ENCODE results near the gene ITPR2.

ITPR2 gene

DNA sequence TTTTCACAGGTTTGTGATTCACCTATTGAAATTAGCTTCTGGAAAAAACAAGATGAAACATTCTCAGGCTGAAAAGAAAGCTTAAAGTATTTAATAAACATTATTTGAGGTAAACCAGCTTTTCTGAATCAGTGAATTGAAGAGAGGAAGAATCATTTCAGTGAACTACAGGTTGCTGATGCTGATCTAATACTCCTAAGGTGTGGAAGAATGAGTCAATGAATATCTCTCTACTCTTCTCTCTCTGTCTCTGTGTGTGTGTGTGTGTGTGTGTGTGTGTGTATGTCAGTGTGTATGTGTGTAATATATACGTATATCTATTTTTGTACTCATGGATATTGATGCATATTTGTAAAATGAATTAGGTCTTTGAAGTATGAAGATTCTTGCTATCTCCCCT is 325.4 kb downstream of the ITPR2 start:
- DNase-seq (ENCODE audit: low read depth, low spot score), result no peak
- no peak overlapping the region for H3K27ac ChIP-seq

DNA sequence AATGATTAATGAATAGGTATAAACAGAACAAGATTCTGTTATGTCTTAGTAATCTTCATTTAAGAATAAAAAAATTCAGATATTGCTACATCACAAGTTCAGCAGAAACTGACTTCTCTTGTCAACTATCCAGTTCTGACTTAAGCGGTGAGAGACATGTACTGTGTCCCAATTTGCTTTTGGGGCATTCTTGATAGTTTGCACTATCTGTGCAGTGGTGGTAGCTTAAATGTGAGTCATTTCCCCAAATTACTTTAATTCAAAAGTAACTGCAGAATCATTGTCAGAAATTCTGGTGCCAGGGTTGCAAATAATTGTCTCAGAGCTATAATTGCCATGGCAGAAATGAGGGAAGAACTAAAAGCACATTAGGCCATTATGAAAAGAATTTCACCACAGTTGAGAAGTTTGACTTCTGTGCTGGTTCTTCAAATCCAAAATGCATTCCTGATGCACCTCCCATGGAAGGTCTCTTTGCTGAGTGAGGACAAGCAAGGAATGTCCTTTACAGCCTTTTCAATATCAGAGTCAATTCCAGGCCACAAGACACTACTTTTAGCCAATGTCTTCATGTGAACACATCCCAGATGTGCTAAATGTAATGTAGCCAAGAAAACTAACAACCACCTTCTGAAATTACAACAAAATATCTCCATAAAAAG is 332.9 kb downstream of the ITPR2 start:
- H3K27ac ChIP-seq, result no peak overlapping the region
- no peak for DNase-seq (ENCODE audit: low read depth, low spot score)

- peak overlapping the region; percentile 35 for H3K27ac ChIP-seq
- DNase-seq (ENCODE audit: low read depth, low spot score), result peak; percentile 97
Observed at GRCh38 chr12:26496170-26496569, 336.8 kb downstream of the ITPR2 start.

GRCh38 chr12:26493656-26494055 is 339.3 kb downstream of the ITPR2 start:
- H3K27ac ChIP-seq, result peak overlapping the region; percentile 43
- no peak for DNase-seq (ENCODE audit: low read depth, low spot score)

- no peak for DNase-seq (ENCODE audit: low read depth, low spot score)
Observed at GRCh38 chr12:26492406-26492805, 340.6 kb downstream of the ITPR2 start.

GRCh38 chr12:26489908-26490307 is 343.1 kb downstream of the ITPR2 start:
- DNase-seq (ENCODE audit: low read depth, low spot score), result no peak
- no peak overlapping the region for H3K27ac ChIP-seq

More at GRCh38 chr12:26492406-26492805, 340.6 kb downstream of the ITPR2 start:
- no peak overlapping the region for H3K27ac ChIP-seq

DNA sequence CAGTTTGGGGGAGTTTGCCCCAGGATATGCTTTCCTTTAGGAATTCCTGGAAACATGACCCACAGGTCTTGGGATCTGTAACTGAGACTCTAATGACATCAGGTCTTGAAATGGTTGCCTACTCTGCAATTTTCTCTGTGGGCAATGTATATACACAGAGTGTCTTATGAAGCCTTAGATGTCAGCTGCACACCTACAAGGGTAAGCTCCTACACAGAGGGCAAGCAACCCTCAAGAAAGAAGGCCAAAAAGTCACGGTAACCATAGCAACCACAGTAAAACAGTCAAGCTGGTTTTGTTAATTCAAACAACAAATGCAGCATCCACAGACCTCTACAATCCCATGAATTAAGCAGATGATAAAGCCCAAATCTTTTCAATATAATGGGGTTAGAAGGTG is 344.6 kb downstream of the ITPR2 start:
- no peak for DNase-seq (ENCODE audit: low read depth, low spot score)
- H3K27ac ChIP-seq, result no peak overlapping the region

GRCh38 chr12:26473291-26473690 is 359.7 kb downstream of the ITPR2 start:
- H3K27ac ChIP-seq, result no peak overlapping the region
- DNase-seq (ENCODE audit: low read depth, low spot score), result peak; percentile 10

- no peak for DNase-seq (ENCODE audit: low read depth, low spot score)
- no peak overlapping the region for H3K27ac ChIP-seq
Observed at GRCh38 chr12:26471560-26471959, 361.4 kb downstream of the ITPR2 start.

DNA sequence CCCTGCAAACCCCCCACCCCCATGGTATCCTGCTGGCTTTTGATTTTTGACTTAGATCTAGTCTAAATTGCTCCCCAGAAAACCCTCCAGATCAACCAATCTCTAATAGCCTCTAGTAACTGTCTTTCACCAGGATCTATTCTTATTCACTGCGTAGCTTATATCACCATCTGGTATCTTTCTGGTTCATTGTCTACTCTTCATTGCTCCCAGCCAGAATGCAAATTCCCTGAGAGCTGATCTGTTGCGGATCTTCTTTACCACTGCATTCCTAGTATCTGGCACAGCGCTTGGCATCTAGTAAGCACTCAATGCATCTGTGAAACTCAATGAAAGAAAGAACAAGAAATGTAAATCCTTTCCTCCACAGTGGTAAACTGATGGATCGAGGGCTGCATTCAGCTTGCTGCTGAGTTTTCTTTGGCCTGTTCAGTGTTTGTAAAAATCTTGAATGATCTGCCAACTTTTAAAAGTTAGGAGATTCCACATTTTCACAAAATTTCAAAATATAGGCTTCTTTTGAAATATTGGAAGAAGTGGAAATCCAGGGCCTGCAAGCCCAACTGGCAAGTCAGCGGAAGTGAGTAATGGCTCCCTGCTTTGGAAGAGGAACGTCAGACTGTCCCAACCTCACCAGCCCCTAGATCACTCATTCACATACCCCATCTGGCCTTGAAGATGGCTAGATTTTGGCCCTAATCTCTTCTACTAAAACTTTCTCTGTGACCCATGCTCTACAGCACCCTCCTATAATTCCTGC is 363.4 kb downstream of the ITPR2 start:
- H3K27ac ChIP-seq, result no peak overlapping the region
- no peak for DNase-seq (ENCODE audit: low read depth, low spot score)

DNA sequence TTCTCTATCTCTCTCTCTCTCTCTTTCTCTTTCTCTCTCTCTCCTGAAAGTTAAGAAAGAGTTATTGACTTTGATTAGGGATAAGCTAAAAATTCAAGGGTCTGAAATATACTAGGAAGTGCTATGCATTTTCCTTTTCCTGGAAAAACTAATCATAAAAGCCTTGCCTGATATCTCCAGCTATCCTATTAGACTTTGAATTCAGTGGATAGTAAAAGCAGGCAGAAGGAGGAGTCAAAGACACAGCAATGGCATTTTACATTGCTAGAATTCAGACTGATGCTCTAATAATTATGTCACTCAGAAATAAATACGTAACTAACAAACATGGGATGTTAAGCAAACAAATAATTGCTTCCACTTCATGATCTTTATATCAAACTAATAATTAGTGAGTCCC is 365.6 kb downstream of the ITPR2 start:
- no peak for DNase-seq (ENCODE audit: low read depth, low spot score)
- H3K27ac ChIP-seq, result no peak overlapping the region

- no peak overlapping the region for H3K27ac ChIP-seq
- DNase-seq (ENCODE audit: low read depth, low spot score), result no peak
Observed at GRCh38 chr12:26466726-26467125, 366.3 kb downstream of the ITPR2 start.

- no peak for DNase-seq (ENCODE audit: low read depth, low spot score)
Observed at GRCh38 chr12:26465419-26466097, 367.4 kb downstream of the ITPR2 start.

DNA sequence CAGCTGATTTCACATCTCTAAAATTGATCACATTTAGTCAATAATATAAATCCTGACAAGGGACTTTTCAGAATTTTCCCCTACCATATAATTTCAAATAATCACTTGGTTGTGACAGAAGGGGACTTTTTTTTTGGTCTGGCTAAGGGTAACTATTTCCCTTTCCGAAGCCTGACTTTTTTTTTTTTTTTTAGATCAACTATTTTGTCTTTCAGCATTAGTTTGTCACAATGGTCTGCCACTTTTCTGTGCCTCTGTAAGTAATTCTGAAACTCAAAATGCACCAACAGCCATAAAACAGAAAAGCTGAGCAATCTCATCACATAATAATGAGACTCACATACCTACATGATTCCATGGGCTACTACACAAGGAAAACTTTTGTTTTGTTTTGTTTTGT is 371.2 kb downstream of the ITPR2 start:
- H3K27ac ChIP-seq, result no peak overlapping the region
- DNase-seq (ENCODE audit: low read depth, low spot score), result no peak

More at GRCh38 chr12:26465419-26466097, 367.4 kb downstream of the ITPR2 start:
- H3K27ac ChIP-seq, result no peak overlapping the region

- H3K27ac ChIP-seq, result no peak overlapping the region
- DNase-seq (ENCODE audit: low read depth, low spot score), result no peak
Observed at GRCh38 chr12:26460361-26460760, 372.6 kb downstream of the ITPR2 start.

- no peak for DNase-seq (ENCODE audit: low read depth, low spot score)
- H3K27ac ChIP-seq, result no peak overlapping the region
Observed at GRCh38 chr12:26455936-26456574, 376.9 kb downstream of the ITPR2 start.

GRCh38 chr12:26453246-26453645 is 379.7 kb downstream of the ITPR2 start:
- H3K27ac ChIP-seq, result no peak overlapping the region
- no peak for DNase-seq (ENCODE audit: low read depth, low spot score)

DNA sequence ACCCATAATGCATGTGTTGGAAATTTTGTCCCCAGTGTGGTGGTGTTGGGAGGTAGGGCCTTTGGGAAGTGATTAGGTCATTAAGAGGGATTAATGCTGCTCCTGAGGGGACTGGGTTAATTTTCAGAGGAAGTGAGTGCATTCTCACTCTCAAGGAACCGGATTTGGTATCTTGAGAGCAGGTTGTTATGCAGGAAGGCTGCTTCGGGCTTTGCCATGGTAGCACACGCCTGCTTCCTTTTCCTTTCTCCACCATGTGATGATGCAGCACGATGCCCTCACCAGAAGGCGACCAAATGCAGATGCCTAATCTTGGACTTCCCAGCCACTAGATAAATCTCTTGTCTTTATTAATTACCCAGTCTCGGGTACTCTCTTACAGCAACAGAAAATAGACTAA is 380.5 kb downstream of the ITPR2 start:
- no peak for DNase-seq (ENCODE audit: low read depth, low spot score)
- no peak overlapping the region for H3K27ac ChIP-seq

GRCh38 chr12:26451763-26452162 is 381.2 kb downstream of the ITPR2 start:
- no peak for DNase-seq (ENCODE audit: low read depth, low spot score)
- no peak overlapping the region for H3K27ac ChIP-seq

DNA sequence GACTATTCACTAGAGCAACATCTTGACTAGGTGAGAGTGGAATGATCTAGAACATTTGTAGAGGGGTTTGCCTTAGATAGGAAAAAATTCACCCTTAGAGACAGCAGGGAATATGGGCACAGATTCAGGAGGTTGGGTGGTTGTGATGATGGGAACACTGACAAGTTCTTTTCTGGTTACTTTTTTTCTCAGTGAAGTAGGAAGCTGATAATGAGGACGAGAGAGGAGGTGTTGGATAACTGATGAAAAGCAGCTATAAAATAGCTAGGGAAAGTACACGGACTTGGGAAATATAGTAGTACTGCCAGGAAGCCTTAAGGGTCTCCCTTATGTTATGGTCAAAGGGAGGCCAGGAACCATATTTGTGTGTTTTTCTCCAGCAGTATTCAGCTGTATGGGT is 387.1 kb downstream of the ITPR2 start:
- H3K27ac ChIP-seq, result no peak overlapping the region
- no peak for DNase-seq (ENCODE audit: low read depth, low spot score)

- no peak for DNase-seq (ENCODE audit: low read depth, low spot score)
- H3K27ac ChIP-seq, result no peak overlapping the region
Observed at GRCh38 chr12:26443309-26443708, 389.7 kb downstream of the ITPR2 start.

All from epithelial cell of prostate (primary cell).